ENCODE results near the gene FLT3LG.
"Not testable (repeated sequence)": the region's sequence is repeated elsewhere in the genome, so short reads cannot be mapped to it uniquely, and the experiment has no call there.

Gene FLT3LG

DNA sequence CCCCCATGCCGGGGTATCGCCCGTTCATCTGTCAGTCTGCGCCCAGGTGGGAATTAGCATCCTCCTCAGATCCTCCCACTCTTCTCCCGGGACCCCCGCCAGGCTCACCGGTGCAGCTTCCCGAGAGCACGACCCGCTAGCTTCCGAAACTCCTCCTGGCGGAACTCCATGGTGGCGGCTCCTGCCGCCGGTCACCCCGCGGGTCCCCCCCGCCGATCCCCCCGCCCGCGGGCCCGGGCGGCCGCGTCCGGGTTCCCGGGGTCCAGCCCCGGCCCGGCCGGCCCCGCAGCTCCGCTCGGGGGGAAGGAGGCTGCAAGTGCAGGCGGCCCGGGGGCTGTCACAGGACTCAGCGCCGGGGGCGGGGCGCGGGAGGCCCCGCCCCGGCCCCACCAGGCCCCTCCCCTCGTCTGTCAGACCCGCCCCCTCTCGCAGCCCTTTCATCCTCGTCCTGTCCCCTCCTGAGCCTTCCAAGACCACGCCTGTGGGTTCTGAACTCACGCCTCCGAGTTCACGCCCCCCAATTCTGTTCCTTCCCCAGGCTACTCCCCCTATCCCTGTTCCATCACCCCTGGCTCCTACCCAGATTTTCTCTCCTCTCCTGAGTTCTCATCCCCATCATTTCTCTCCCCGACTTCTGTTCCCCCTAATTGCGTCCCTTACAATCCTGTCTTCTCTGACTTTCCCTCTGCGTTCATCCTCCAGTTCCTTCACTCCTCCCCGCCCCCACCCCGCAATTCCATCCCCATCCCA, 32.6 kb upstream of the FLT3LG start, which contains the start of gene SLC17A7:
Gene SLC17A7 (minus strand): TSS at position 318 of the 750 bp plus-strand sequence. CDS start 148 bp downstream, at position 170.
- no peak for DNase-seq (ENCODE audit: low spot score)

DNA sequence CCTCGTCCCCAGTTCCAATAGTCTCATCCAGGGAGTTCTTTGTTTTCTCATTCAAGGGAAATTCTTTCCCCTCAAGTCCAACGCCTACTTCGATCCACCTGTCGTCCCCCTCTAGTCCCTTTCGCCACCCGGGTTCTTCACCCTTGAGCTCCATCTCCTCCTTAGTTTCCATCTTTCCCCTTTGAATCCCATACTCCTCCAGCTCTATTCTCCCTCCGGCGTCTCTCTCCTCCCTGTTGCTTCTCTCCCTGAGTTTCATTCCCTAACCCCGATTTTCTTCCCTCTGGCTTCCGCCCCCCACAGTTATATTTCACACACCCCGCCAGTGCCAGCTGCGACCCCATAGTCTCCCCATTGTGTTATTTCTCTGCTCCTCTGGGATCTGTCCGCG, 32.1 kb upstream of the FLT3LG start:
- no peak for DNase-seq (ENCODE audit: low spot score)

DNA sequence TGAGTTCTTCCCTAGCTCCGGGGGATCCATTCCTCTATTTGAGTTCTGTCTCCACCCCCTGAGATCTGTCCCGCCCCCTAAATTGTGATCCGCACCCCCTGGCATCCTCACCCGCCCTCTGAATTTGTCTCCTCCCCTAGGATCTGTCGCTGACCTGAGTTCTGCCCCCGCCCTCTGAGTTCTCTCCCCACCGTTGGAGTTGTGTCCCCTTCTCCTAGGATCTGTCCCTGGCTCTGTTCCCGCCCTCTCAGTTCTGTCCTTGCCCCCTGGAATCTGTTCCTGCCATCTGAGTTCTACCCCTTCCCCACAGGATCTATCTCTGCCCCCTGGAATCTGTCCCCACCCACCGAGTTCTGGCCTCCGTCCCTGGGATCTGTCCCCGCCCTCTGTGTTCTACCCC, 31.7 kb upstream of the FLT3LG start:
- DNase-seq (ENCODE audit: low spot score), result no peak

DNA sequence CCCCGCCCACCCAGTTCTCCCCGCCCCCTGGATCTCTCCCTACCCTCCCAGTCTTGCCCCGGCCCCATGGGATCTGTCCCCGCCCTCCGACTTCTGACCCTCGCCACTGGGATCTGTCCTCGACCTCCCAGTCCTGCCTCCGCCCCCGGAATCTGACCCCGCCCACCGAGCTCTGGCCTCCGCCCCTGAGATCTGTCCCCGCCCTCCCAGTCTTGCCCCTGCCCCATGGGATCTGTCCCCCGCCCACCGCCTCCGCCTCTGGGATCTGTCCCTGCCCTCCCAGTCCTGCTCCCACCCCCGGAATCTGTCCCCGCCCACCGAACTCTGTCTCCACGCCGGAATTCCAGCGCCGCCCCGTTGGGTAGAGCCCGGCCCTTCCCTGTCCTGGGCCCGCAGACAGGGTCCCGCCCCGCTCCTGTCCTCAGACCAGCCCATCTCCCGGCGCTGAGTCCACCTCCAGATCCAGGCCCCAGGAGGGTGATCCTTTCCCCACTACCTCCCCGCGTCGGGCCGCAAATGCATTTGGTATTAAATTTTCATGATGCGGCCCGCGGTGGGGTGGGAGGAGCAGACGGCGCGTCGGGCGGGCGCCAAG, 31.1 kb upstream of the FLT3LG start:
- DNase-seq (ENCODE audit: low spot score), result peak; percentile 94

DNA sequence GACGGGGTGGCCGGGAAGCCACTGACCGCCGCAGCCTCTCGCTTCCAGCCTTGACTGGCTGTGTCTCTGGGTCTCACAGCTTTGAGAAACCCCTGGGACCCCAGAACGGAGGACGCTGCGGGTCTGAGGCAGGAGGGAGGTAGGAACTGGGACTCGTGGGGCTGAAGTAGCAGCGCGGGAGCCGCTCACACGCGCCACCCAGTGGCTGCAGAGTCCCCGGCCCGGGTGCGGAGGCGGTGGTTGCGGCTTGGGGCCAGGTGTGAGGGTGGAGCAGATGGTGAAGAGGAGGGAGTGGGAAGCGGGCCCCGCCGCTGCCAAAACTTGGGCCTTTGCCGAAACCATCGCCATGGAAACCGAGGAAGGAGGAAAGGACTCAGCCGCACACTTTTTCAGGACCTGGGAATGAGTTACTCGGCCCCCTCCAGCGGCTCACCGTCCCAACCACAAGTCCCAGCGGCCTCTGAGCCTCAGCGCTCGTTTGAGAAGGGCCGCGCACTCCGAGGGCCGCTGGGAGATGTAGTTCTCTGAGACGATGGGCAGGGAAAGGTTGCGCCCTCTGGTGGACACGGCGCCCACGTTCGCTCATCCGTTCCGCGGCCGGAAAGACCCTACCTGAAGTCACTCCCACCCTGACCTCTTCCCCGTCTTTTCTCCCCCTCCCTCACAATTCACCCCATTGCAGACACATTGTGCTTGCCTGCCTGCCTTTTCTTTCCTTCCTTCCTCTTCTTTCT, 30.5 kb upstream of the FLT3LG start:
- DNase-seq (ENCODE audit: low spot score), result peak; percentile 96

DNA sequence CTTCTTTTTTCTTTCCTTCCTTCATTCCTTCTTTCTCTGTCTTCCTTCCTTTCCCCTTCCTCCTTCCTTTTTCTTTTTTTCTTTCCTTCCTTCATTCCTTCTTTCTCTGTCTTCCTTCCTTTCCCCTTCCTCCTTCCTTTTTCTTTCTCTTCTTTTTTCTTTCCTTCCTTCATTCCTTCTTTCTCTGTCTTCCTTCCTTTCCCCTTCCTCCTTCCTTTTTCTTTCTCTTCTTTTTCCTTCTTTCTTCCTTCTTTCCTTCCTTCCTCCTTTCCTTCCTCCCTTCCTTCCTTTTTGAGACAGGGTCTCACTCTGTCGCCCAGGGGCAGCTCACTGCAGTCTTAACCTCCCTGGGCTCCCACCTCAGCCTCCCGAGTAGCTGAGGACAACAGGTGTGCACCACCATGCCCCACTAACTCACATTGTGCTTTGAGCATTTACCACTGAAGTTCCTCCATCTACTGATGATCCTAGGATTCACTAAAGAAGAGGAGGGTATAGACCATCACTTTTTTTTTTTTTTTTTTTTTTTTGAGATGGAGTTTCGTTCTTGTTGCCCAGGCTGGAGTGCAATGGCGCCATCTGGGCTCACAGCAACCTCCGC, 29.8 kb upstream of the FLT3LG start:
- DNase-seq (ENCODE audit: low spot score), result not testable (repeated sequence)

DNA sequence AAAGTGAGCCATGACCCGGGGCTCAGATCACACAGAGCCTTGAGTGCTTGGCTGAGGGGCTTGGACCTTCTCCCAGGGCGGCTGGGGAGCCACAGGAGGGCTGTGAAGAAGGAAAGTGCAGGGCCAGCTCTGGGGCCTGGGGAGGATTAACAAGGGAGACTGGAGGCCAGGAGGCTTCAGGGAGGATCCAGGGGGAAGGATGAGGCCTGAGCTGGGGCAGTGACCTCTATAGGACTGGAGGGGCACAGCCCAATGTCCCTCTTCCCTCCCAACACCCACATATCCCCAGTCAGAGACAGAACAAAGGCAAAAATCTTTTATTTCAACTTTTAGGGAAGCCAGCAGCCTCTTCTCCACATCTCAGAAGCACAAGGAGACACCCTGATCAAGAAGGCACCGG, 28.0 kb upstream of the FLT3LG start:
- no peak for DNase-seq (ENCODE audit: low spot score)

DNA sequence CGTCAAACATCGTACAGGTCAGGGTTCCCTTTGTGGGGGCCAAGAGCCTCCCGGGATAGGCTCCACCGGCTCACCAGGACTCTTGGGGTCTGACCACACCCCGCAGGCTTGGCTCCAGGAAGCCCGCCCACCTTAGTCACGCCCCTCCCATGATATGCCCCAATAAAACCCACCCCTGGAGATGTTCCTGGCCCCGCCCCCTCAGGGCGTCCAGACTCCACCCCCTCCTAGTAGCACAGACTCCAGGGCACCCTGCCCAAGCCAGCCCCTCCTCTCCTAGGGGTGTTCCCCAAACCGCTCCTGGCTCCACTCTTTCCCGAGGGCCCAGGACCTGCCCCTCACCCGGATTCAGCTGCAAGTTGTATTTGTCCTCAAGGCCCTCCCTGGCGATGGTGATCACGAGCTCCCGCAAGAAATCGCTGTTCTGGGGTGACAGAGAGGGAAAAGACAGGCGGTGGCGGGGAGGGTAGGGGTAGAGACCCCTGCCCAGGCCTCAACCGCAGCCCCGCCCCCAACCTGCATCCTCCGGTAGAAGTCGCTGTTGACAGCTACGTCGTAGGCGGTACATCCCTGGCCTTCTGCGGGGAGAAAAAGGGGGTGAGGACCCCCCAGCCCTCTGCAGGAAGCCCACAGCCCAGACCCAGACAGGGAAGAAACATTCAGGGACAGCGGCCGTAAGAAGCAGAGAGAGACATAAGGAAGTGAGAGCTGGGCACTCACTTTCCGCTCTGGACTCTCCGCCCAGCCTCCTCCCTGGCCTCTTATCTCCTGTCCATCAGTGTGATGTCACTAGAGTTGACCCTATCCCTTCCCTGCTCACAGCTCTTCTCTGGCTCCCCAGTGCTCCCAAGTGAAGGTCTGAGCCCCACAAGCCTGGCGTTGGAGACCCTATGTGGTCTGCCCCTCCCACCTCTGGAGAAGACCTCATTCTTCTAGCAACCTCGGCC, 26.3 kb upstream of the FLT3LG start:
- DNase-seq (ENCODE audit: low spot score), result no peak

DNA sequence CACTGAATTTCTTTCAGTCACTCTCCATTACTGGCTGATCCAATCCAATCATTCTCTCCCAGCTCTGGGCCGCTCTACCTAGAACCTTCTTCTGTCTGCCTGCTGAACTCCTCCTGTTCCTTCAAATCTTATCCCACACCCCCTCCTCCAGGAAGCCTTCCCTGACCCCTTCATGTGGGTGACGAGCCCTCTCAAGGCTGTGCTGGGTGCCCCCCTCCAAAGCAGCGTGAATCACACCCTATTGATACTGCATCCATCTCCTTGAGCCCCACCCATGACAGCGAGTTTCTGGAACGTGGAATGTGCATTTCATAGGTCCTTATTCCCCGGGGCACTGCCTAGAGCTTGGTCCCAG, 25.6 kb upstream of the FLT3LG start:
- no peak for DNase-seq (ENCODE audit: low spot score)

DNA sequence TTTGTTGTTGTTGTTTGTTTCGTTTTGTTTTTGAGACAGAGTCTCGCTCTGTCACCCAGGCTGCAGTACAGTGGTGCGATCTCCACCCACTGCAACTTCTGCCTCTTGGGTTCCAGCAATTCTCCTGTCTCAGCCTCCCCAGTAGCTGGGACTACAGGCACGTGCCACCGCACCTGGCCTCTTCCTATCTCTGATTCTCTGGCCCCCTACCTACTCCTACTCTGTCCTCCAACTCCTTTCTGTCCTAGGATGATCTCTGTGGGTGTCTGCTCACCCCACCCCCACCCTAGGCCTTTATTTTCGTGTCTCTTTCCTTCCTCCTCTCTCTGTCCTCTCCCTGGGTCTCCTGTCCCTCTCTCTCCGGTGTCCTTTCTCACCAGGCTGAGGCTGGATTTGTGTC, 23.6 kb upstream of the FLT3LG start:
- no peak for DNase-seq (ENCODE audit: low spot score)

DNA sequence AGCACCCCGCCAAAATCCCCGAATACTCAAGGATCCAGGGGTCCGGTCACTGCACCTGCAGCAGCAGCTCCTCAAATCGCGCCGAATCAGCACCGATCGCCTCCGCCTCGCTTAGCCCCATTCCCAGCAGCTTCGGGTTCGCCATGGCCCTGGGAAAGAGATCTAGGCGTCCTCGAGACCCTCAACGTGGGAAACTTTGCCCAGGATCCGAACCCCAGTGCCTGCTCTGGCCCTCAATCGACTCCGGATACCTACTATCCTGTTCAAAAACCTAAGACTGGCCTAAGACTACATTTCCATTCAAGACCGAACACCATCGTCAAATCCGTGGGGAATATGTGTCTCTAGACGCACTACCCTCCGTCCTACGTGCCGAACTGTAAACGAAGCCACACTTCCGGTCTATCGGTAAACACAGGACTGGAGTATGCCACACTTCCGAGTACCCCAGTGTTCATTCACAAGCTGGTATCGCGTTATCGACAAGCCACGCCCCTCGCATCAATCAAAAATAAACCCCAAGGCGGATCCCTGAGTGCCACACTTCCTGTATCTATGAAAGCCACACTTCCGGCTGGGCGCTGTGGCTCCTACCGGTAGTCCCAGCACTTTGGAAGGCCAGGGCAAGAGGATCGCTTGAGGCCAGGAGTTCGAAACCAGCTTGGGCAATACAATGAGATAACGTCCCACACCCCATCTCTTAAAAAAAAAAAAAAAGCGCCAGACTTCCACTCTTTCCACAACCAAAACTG, 22.4 kb upstream of the FLT3LG start, which contains the start of gene PIH1D1:
Gene PIH1D1 (minus strand): TSS at position 385 of the 752 bp plus-strand sequence. CDS start 240 bp downstream, at position 145.
- peak; percentile 96 for DNase-seq (ENCODE audit: low spot score)

DNA sequence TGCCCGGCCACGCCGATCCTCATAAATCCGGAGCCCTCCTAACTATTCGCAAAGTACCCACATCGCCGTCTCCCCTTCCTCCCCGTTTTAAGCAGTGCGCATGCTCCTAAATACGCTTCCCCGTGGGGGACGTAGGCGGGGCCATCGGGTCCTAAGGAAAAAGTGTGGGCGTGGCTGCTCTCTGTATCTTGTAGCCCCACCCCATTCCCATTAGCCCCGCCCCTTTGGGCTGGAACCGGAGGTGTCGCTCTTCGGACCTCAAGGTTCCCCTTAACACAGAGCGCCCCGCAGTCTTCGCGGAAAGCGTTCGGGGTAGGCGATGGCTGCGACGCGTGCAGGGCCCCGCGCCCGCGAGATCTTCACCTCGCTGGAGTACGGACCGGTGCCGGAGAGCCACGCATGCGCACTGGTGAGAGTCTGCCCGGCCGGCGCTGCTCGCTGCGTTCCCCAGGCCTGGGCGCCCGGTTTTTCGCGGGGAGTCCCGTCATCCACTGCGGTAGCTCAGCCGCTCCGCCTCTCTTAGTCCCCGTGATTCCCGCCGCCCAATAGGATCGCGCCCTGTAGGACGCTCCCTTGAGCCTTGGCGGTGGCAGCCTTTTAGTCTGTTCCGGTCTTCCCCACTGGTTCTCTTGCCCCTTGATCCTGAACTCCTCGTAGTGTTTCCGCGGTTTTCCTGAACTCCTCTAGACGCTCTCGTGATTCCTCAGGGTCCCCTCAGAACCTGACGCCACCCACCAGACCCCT, 20.8 kb upstream of the FLT3LG start, which contains the start of gene ALDH16A1:
Gene ALDH16A1 (plus strand): TSS at position 213 of the 744 bp plus-strand sequence. CDS start 107 bp downstream, at position 320.
- peak; percentile 99 for DNase-seq (ENCODE audit: low spot score)

DNA sequence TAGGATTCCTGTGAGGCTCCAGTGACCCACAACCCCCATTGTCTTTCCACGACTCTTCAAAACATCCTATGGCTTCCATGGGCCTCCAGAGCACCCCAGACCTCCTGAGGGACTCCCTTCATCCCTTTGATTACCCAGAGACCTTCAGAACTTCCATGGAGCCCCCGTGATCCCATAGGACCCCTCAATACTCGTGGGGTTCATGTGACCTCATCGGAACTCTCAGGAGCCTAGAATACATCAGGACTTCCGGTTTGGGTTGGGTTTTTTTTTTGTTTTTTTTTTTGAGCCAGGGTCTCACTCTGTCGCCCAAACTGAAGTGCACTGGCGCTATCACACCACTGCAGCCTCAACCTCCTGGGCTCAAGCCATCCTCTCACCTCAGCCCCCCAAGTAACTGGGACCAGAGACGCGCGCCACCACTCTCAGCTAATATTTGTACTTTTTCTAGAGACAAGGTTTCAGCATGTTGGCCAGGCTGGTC, 20.2 kb upstream of the FLT3LG start:
- no peak for DNase-seq (ENCODE audit: low spot score)

DNA sequence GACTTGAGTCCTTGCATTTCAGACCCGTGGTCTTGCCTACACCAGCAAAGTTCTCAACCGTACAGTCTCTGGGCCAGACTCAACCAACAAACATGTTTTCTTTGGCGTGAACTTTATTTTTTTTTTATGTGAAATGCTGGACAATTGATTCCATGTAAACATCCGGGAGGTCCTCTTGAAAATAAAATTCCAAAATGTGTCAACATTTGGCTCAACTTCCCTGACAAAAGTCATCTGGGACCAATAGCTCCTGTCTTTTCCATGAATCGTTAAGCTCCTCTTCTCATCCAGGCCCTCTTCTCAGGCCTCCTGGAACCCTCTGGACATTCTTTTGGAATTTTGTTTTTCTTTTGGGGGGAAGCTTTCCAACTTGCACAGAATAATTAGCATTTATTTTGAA, 18.2 kb upstream of the FLT3LG start:
- DNase-seq (ENCODE audit: low spot score), result no peak

DNA sequence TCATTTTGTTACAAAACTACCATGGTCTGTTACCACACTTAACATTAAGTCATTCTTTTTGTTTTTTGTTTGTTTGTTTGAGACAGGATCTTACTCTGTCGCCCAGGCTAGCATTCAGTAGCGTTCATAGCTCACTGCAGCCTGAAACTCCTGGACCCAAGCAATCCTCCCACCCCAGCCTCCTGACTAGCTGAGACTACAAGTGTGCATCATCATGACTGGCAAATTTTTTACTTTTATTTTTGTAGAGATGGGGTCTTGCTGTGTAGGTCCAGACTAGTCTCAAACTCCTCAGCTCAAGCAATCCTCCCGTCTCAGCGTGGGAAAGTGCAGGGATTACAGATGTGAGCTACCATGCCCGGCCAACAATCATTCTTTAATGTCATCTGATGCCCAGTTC, 17.7 kb upstream of the FLT3LG start:
- no peak for DNase-seq (ENCODE audit: low spot score)

DNA sequence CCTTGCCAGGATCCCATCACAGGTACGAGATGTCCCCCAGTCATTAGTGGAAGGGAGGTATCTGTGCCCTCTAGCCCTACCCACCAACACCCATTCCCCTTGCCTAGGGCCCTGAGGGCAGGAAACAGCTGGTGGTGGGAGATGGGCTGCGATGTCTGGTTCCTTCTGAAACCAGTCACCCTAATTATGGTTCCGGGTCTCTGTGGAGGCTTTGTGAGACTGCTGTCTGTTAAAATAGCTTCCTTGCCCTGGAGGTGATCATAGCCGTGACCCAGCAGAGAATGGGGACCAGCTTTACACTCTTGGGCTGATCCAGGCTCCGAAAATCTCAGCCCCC, 15.5 kb upstream of the FLT3LG start:
- DNase-seq (ENCODE audit: low spot score), result no peak

DNA sequence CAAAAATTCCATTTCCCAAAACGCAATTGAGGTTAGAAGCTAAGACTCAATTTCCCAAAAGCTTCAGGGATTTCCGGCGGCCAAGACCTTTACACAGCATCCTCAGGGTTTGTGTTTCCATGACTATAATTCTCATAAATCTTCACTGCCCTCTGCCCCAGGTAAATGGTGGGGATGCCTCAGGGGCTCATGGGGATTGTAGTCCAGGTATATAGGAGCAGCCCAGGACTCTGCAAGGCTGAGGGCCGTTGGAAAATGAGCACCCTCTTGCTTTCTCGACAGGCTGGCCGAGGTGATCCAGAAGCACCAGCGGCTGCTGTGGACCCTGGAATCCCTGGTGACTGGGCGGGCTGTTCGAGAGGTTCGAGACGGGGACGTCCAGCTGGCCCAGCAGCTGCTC, 14.6 kb upstream of the FLT3LG start:
- DNase-seq (ENCODE audit: low spot score), result no peak

DNA sequence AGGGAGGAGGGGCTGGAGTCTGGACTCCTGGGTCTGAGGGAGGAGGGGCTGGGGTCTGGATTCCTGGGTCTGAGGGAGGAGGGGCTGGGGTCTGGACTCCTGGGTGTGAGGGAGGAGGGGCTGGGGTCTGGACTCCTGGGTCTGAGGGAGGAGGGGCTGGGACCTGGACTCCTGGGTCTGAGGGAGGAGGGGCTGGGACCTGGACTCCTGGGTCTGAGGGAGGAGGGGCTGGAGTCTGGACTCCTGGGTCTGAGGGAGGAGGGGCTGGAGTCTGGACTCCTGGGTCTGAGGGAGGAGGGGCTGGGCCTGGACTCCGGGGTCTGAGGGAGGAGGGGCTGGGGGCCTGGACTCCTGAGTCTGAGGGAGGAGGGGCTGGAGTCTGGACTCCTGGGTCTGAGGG, 12.9 kb upstream of the FLT3LG start:
- not testable (repeated sequence) for DNase-seq (ENCODE audit: low spot score)

DNA sequence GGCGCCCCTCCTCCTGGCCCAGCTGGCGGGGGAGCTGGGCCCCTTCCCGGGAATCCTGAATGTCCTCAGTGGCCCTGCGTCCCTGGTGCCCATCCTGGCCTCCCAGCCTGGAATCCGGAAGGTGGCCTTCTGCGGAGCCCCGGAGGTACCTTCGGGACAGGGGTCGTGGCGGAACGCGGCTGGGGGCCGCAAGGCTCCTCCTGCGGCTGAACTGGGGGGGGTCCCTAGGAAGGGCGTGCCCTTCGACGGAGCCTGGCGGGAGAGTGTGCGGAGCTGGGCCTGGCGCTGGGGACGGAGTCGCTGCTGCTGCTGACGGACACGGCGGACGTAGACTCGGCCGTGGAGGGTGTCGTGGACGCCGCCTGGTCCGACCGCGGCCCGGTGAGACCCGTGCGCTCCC, 12.4 kb upstream of the FLT3LG start:
- no peak for DNase-seq (ENCODE audit: low spot score)

DNA sequence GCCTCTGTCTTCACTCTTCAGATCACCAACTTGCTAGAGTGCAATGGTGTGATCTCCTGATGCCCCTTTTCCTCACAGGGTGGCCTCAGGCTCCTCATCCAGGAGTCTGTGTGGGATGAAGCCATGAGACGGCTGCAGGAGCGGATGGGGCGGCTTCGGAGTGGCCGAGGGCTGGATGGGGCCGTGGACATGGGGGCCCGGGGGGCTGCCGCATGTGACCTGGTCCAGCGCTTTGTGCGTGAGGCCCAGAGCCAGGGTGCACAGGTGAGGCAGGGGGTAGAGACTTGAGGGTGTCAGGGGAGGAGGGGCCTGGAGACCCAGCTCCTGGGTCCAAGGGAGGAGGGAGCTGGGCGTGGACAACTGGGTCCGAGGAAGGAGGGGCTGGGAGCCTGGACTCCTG, 11.5 kb upstream of the FLT3LG start:
- no peak for DNase-seq (ENCODE audit: low spot score)

Measured in hepatic stellate cell (primary cell).